H1 (cell line): ENCODE data around the gene ITGA11.

Source experiments
- CTCF ChIP-seq, 3 experiments: IDR thresholded peaks; 1 replicate in 2 of 3; 2 replicates in 1 of 3; pipeline versions ENCODE4 v1.5.1 to v1.6.1; 2011; ENCODE audit warnings: low read length in 3 of 3, mild to moderate bottlenecking in 3 of 3, inconsistent platforms in 2 of 3, low read depth in 1 of 3, moderate library complexity in 1 of 3; ENCODE audit not compliant: insufficient read depth in 1 of 3; ENCODE audit errors: control extremely low read depth in 1 of 3
- POLR2AphosphoS5 ChIP-seq: IDR thresholded peaks from 2 replicates; pipeline ENCODE4 v1.6.1; 2011; ENCODE audit warnings: low read depth, low read length
- SIN3A ChIP-seq, 2 experiments: IDR thresholded peaks in 1 of 2; conservative IDR thresholded peaks in 1 of 2; 2 replicates each; pipeline ENCODE4 v1.6.1; 2011 to 2012; ENCODE audit warnings: low read length in 2 of 2, improper control_type of control experiment in 1 of 2, low read depth in 1 of 2, mild to moderate bottlenecking in 1 of 2
- USF2 ChIP-seq: IDR thresholded peaks from 2 replicates; pipeline ENCODE4 v1.6.1; 2011; ENCODE audit warnings: low read length, improper control_type of control experiment

- no peak for TF ChIP-seq USF2
- TF ChIP-seq CTCF (IDR thresholded peaks at IDR 0.05; ENCODE audit: control extremely low read depth in 1 of 3, insufficient read depth in 1 of 3, low read depth in 1 of 3, low read length in 3 of 3) = no peak
- TF ChIP-seq SIN3A (conservative IDR thresholded peaks at IDR 0.05 in 1 of 2, IDR thresholded peaks at IDR 0.05 in 1 of 2; ENCODE audit: low read depth in 1 of 2, low read length in 2 of 2) = no peak
- TF ChIP-seq POLR2AphosphoS5 = no peak
Measured at GRCh38 chr15:68396068-68396467, 35.9 kb downstream of the ITGA11 start.
